Kidney epithelial cell (primary cell): ENCODE measurements around the gene NEK1. TPM values are rescaled to one million over a fixed set of nuclear protein-coding genes. Genes with fewer than 3 reads are reported as not detected.

ENCODE experiments used
- DNase-seq: peaks from one replicate; pipeline ENCODE4 v3.0.0-alpha.2; 2010; ENCODE audit warnings: low read depth
- H3K27me3 ChIP-seq: 2 replicates; pipeline ENCODE4 v1.6.0; 2011; ENCODE audit warnings: low read length; ENCODE audit not compliant: control insufficient read depth, insufficient read depth
- H3K36me3 ChIP-seq: 2 replicates; pipeline ENCODE4 v1.5.1; 2011; ENCODE audit warnings: low read length; ENCODE audit not compliant: control insufficient read depth, insufficient read depth
- H3K4me3 ChIP-seq: 2 replicates; pipeline ENCODE4 v1.5.1; 2011; ENCODE audit warnings: low read depth, mild to moderate bottlenecking, control low read depth, low read length
- total RNA-seq: library from RNA; depleted of rRNA; stranded (reverse); fragments of >200 nt; gene quantifications from 2 replicates; pipeline ENCODE4 v1.2.3, GENCODE V29; 2015
- TF ChIP-seq, protein P1 (sequence below): IDR thresholded peaks from 2 replicates; pipeline ENCODE4 v1.5.1; 2011; ENCODE audit warnings: mild to moderate bottlenecking, moderate library complexity, low read length, control low read depth, inconsistent platforms; ENCODE audit not compliant: insufficient read depth, poor library complexity, severe bottlenecking

NEK1 gene
- total RNA-seq = 13.1 and 13.2 TPM in 2 replicates

DNA sequence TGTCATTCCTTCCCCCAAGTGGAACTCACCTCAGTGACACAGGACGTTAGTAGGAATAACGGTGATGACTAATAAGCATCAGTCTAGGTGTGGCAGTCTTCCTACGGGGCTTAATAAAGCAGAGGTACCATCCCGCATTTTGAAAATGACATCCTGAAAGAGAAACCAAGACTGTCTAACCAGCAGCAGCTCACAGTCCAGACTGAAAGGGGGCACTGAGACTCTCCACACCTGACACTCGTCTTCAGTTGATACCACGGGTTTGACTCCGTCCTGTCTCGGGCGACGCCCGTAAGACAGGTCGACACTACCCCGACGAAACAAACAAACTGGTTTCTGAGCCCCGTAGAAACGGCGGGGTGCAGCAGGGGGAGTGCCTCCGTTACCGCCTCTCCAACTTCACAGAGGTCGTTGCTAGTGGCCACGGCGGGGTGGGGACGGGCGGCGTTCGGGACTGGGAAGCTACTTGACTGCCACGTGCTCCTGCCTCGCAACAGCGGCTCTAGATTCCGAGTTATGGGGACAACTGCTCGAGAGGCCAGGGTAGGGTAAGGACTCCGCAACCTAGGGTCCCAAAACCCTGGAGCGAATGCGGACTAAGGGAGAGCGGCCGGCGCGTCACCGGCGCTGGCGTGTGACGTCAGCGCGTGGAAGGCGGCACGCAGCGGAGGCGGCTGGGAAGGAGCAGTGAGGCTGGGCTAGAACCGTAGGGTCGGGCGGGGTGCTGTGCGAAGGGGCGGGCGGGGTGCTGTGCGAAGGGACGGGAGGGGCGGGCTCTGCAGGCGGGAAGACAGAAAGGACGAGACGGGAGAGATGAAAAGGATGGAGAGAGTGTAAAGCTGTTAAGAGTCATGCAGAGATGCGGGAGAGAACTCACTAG, at the start of gene NEK1:
TSS of gene NEK1 (minus strand) at position 593 of the 880 bp plus-strand sequence. CDS start 9,953 bp downstream, outside the sequence.
- Histone ChIP-seq H3K27me3 (no peaks in the 10 kb centered on the region), H3K4me3 (peak within 1 kb of the TSS; percentile 88), H3K36me3 (no peaks in the 10 kb centered on the region)
- DNase-seq = no peak
- TF ChIP-seq, protein P1, sequence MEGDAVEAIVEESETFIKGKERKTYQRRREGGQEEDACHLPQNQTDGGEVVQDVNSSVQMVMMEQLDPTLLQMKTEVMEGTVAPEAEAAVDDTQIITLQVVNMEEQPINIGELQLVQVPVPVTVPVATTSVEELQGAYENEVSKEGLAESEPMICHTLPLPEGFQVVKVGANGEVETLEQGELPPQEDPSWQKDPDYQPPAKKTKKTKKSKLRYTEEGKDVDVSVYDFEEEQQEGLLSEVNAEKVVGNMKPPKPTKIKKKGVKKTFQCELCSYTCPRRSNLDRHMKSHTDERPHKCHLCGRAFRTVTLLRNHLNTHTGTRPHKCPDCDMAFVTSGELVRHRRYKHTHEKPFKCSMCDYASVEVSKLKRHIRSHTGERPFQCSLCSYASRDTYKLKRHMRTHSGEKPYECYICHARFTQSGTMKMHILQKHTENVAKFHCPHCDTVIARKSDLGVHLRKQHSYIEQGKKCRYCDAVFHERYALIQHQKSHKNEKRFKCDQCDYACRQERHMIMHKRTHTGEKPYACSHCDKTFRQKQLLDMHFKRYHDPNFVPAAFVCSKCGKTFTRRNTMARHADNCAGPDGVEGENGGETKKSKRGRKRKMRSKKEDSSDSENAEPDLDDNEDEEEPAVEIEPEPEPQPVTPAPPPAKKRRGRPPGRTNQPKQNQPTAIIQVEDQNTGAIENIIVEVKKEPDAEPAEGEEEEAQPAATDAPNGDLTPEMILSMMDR = no peak

DNA sequence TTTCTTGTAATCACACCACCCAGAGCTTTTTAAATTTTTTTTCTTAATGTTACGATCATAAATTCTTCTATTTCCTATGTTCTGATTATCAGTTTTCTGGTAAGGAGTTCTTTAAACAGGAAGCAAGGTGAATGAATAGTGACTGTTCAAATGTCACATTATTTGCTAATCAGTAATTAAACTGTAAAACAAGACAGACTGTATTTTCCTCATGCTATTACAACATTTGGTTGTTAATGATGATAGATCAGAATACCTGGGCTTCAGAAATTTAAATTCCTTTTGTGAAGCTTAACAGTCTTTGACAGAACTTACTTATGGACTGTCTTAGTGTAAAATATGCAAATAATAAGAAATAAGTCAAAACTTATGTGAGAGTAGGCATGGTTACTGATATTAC, 49.4 kb upstream of the NEK1 start:
- Histone ChIP-seq H3K36me3 (no peaks in the 10 kb centered on the region), H3K4me3 (no peak overlapping the region), H3K27me3 (no peaks in the 10 kb centered on the region)
- no peak for DNase-seq
- TF ChIP-seq, protein P1 = no peak

- TF ChIP-seq, protein P1 = no peak
- Histone ChIP-seq H3K36me3 (no peaks in the 10 kb centered on the region), H3K4me3 (peak overlapping the region; percentile 44), H3K27me3 (no peaks in the 10 kb centered on the region)
- DNase-seq = no peak
Observed at GRCh38 chr4:169660929-169661328, 48.5 kb upstream of the NEK1 start.

DNA sequence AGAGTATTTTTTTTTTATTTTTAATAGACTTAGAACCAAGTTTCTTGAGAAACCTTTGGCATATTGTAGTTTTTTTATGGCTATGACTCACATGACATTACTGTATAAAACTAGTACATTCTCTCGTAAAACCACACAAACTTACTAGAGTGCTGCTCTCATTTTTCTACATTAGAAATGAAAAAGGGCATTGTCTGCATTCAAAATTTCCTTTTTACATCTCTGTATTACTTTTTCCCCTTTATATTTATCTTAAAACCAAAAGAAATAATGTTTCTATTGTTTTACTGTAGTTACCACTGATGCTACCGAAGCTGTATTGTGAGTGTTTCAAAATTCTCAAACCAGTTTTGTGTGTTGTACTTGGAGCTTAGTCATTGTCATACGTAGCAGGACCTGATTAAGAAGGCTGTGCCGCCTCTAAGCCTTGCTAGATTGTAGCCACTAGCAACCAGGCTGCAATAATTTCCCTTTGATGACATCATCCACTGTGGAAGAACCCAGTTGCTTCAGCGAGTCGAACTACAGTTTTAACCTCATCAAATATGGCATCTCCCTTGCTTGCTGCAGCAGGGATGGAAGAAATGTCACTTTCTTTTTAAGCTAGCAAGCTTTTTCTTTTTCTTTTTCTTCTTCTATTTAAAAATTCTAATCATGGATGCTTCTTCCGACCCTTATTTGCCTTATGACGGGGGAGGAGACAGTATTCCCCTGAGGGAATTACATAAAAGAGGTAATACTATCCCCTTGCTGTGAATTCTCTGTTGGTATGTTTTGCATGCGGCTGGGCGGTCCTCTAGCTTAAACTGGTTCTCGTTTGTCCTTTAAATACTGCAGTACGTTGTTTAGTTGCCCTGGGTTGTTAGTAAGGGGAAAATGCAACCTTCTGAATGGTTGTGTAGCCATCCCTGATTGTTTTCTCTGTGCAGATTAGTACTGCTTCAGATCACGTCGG, 47.6 kb upstream of the NEK1 start:
- no peaks in the 10 kb centered on the region for H3K36me3 ChIP-seq
- DNase-seq = peak; percentile 99

GRCh38 chr4:169658975-169659715, 46.8 kb upstream of the NEK1 start:
- no peak for DNase-seq
- H3K36me3 ChIP-seq = no peaks in the 10 kb centered on the region
- no peaks in the 10 kb centered on the region for H3K27me3 ChIP-seq
- TF ChIP-seq, protein P1 = no peak
- no peak overlapping the region for H3K4me3 ChIP-seq

More for the DNA sequence above, 47.6 kb upstream of the NEK1 start:
- Histone ChIP-seq H3K4me3 (peak overlapping the region; percentile 44), H3K27me3 (no peaks in the 10 kb centered on the region)
- TF ChIP-seq, protein P1 = no peak
